ENCODE data around the gene CDC42EP2. TPM values are rescaled to one million over a fixed set of nuclear protein-coding genes. Genes with fewer than 3 reads are reported as not detected.
A peak's percentile ranks its signal among the peaks of the same experiment; 100 is the strongest.

The CDC42EP2 gene
- total RNA-seq, 2 experiments from 2014 or later, result 0.91 to 0.93 TPM

DNA sequence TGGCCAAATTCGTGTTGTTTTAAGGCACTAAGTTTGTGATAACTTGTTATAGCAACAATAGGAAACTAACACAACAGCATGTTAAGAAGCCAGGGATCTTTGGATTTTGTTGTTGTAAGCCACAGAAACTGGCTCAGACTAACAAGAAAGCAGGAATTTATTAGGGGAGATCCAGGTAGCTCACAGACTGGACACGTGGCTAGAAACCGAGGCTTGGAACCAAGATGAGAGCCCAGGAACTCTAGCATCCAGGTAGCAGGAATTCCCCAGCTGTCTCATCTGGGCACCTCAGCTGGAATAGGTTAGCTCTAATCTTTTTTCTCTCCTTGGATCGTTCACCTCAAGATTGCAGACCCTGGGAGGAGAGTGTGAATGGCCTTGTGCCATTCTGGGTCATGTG, 28.0 kb upstream of the CDC42EP2 start:
- POLR2A ChIA-PET, result no interaction called here
- DNase-seq, result no peak

DNA sequence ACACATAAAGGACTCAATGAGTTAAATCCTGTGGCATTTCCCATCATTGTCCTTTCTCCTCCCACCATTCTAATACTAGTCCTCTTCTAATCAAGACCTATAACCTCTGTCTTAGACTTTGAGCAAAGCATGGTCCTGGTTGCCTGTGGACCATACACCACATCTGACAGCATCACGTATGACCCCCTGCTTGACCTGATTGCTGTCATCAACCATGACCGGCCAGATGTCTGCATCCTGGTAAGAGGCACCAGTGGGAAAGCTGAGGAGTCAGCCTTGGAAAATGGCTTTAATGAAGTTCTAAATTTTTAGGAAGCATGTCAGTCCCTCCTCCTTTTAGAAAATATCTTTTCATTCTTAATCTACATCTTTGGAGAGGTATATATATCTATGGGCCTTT, 27.1 kb upstream of the CDC42EP2 start:
- Mint-ChIP-seq H3K27me3 (no peaks in the 10 kb centered on the region), H3K27ac (no peak overlapping the region), H3K4me1 (no peaks in the 10 kb centered on the region), H3K9me3 (ENCODE audit: low read depth) (no peaks in the 10 kb centered on the region), H3K36me3 (ENCODE audit: low read depth) (peaks cover 52% of the 10 kb centered on the region), H3K4me3 (no peak overlapping the region)
- ATAC-seq, result no peak
- no peak for DNase-seq
- POLR2A ChIA-PET, result no interaction called here
- CTCF ChIA-PET, result interaction anchor here (1.4 kb wide), 1 partner anchor 19 kb away, joined by 4 read pairs; no protein-coding TSS in a partner anchor
- intact Hi-C loops (cut with DNase I, micrococcal nuclease), result no loop called here

More for the DNA sequence above, 28.0 kb upstream of the CDC42EP2 start:
- Mint-ChIP-seq H3K9me3 (ENCODE audit: low read depth) (no peaks in the 10 kb centered on the region), H3K4me3 (no peak overlapping the region), H3K27me3 (no peaks in the 10 kb centered on the region), H3K4me1 (no peaks in the 10 kb centered on the region), H3K27ac (no peak overlapping the region), H3K36me3 (ENCODE audit: low read depth) (peaks cover 55% of the 10 kb centered on the region)
- intact Hi-C loops (cut with DNase I, micrococcal nuclease), result no loop called here
- CTCF ChIA-PET, result no interaction called here
- no peak for ATAC-seq

DNA sequence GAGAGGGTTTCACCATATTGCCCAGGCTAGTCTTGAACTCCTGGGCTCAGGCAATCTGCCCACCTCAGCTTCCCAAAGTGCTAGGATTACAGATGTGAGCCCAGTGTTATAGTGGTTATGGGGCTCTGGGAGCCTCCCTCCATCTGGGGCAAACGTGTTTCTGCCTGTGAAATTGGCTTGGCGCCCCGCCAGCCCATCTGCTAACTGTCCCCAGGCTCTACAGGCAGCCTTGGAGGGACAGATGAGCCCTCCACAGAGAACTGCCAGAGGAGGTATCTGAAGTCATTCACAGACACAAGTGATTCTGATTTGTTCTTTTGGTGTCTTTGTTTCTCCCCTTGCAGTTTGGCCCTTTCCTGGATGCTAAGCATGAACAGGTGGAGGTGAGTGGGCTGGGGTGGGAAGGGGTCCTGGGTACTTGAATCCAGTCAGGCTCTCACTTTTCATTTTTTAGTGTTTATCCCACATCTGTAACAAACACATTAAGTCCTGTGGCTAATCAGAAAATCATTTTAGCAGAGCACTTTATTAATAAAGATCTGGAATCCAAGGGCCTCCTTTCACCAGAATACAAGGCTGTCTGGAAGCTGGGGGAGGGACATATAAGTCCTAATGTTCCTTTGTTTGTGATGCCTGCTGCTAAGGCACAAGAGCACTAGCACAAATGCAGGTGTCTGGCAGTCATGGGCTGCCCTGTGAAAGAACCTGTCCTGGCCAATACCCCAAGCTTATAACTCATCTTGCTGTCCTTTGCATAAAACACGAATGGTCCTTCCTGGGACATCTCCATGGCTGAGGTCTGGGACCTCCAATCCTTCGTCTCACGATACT, 25.7 kb upstream of the CDC42EP2 start:
- H3K9me3 Mint-ChIP-seq (ENCODE audit: low read depth), result no peaks in the 10 kb centered on the region
- H3K4me3 Mint-ChIP-seq, result no peak overlapping the region
- H3K4me1 Mint-ChIP-seq, result no peaks in the 10 kb centered on the region
- intact Hi-C loops (cut with DNase I, micrococcal nuclease), result no loop called here
- no peak for DNase-seq
- peaks cover 56% of the 10 kb centered on the region for H3K36me3 Mint-ChIP-seq (ENCODE audit: low read depth)
- ATAC-seq, result no peak
- CTCF ChIA-PET, result interaction anchor here (0.8 to 1.4 kb wide), 6 partner anchors 10 to 45 kb away, joined by 3 to 4 read pairs (median 3); partner anchors contain the start of genes CDC42EP2 and DPF2
- no peaks in the 10 kb centered on the region for H3K27me3 Mint-ChIP-seq
- no peak overlapping the region for H3K27ac Mint-ChIP-seq
- POLR2A ChIA-PET, result interaction anchor here (1.0 kb wide), 1 partner anchor 26 kb away, joined by 3 read pairs; no protein-coding TSS in a partner anchor

DNA sequence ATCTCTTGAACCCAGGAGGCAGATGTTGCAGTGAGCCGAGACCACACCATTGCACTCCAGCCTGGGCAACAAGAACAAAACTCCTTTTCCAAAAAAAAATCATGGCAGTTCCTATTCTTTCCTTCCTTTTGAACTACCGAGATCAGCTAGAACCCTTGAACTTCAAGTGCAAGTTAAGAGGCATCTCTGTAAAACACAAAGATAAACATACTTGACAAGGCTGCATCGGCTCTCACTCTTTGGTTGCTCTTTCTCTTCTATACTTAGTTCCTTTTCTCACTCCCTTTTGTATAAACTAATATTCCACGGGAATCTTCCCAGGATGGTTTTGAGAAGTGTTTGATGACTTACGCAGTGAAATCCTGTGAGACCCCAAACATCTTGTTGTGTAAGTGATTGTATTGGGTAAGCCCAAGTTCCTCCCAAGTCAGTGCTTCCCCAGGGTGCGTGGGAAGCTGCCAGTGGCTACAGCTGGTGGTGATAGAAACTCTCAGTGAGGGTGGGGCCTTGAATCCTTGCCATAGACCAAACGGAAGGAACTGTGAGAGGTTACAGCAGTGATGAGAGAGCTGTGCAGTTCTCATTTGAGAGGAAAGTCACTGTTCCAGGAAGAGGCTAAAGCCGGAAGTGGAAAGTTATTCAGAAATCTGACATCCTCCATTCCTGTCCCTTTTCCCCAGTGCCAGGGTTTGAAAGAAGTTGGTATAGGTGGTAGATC, 24.1 kb upstream of the CDC42EP2 start:
- DNase-seq, result no peak
- POLR2A ChIA-PET, result interaction anchor here (0.6 kb wide), 1 partner anchor 25 kb away, joined by 4 read pairs; no protein-coding TSS in a partner anchor
- Mint-ChIP-seq H3K4me3 (no peak overlapping the region), H3K4me1 (no peaks in the 10 kb centered on the region), H3K36me3 (ENCODE audit: low read depth) (peaks cover 67% of the 10 kb centered on the region), H3K27me3 (no peaks in the 10 kb centered on the region), H3K27ac (peak overlapping the region; percentile 51), H3K9me3 (ENCODE audit: low read depth) (no peaks in the 10 kb centered on the region)
- ATAC-seq, result peak; percentile 55
- intact Hi-C loops (cut with DNase I, micrococcal nuclease), result no loop called here
- CTCF ChIA-PET, result interaction anchor here (0.5 to 1.3 kb wide), 2 partner anchors 18 to 43 kb away, joined by 3 read pairs; partner anchors contain the start of gene DPF2

DNA sequence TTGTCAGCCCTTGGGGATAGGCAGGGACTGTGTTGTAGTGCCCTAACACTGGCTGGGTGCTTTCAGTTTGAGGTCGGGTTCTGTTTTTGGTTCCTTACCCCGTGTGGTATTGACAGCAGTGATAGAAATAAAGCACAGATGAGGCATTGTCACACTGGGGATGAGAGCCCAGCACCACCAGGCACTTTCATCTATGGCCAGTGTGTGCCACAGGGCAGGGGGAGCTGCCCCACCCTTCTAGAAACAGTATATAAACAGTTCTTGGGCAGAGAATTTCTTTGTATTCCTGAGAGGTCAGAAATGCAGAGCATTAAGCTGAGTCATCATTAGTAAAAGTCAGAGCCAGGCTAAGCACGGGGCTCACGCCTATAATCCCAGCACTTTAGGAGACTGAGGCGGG, 23.1 kb upstream of the CDC42EP2 start:
- DNase-seq (no peak), ATAC-seq (no peak)
- Mint-ChIP-seq H3K27ac (no peak overlapping the region), H3K4me1 (no peaks in the 10 kb centered on the region), H3K4me3 (no peak overlapping the region), H3K9me3 (ENCODE audit: low read depth) (no peaks in the 10 kb centered on the region), H3K27me3 (no peaks in the 10 kb centered on the region), H3K36me3 (ENCODE audit: low read depth) (peaks cover 69% of the 10 kb centered on the region)
- POLR2A ChIA-PET, result no interaction called here
- CTCF ChIA-PET, result interaction anchor here (0.6 kb wide), 1 partner anchor 26 kb away, joined by 3 read pairs; no protein-coding TSS in a partner anchor
- intact Hi-C loops (cut with DNase I, micrococcal nuclease), result no loop called here

DNA sequence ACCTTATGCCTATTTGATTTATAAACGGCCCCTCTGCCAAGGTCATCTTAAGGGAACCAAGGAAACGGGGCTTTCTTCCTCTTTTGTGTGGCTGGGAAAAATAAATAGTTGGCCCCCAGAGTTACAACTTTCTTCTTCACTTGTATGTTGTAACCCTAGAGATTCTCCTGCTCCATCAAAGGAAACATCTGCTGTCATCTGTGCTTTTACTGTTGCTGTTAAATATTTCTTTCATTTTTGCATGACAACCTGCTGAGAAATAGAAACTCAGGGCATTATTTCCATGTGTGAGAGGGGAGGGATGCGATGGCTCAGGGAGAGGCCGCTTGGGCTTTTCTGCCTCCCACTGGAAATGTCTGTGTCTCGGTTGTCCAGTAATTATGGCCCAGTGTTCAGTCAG, 21.8 kb upstream of the CDC42EP2 start:
- H3K4me1 Mint-ChIP-seq, result no peaks in the 10 kb centered on the region
- CTCF ChIA-PET, result interaction anchor here (0.6 to 4.5 kb wide), 2 partner anchors 23 to 842 kb away, joined by 3 to 24 read pairs; partner anchors contain the start of gene CDC42EP2

DNA sequence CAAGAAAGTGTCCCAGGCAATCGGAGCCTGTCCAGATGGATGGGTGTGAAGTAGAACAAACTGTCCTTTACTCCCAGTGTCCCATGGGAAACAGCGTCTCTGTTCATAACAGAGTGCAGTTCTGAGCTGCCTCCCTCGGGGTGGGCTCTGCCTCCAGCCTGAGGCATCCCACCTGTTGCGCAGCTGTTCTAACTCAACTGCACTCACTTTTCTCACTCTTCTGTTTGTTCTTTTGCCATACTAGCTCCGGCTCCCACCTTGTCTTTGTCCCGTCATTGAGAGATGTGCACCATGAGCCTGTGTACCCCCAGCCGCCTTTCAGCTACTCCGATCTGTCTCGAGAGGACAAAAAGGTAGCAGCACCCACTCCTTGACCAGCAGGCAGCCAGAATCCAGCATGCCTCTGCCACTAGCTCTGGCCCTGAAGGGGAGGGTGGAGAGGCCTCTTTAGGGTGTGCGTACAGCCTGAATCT, 20.7 kb upstream of the CDC42EP2 start:
- no peak for ATAC-seq
- intact Hi-C loops (cut with DNase I, micrococcal nuclease), result no loop called here
- Mint-ChIP-seq H3K4me3 (no peak overlapping the region), H3K36me3 (ENCODE audit: low read depth) (peaks cover 65% of the 10 kb centered on the region), H3K27me3 (no peaks in the 10 kb centered on the region), H3K9me3 (ENCODE audit: low read depth) (no peaks in the 10 kb centered on the region), H3K27ac (no peak overlapping the region), H3K4me1 (no peaks in the 10 kb centered on the region)
- ChIA-PET POLR2A (no interaction called here), CTCF (interaction anchor here (0.7 to 4.5 kb wide), 3 partner anchors 15 to 158 kb away, joined by 3 to 24 read pairs (median 3); partner anchors contain the start of gene CDC42EP2)
- DNase-seq, result no peak

More for the DNA sequence above, 21.8 kb upstream of the CDC42EP2 start:
- intact Hi-C loops (cut with DNase I, micrococcal nuclease), result no loop called here
- Mint-ChIP-seq H3K4me3 (no peak overlapping the region), H3K27ac (no peak overlapping the region), H3K27me3 (no peaks in the 10 kb centered on the region), H3K9me3 (ENCODE audit: low read depth) (no peaks in the 10 kb centered on the region), H3K36me3 (ENCODE audit: low read depth) (peaks cover 65% of the 10 kb centered on the region)
- DNase-seq (no peak), ATAC-seq (no peak)
- POLR2A ChIA-PET, result interaction anchor here (0.5 kb wide), 1 partner anchor 19 kb away, joined by 5 read pairs; no protein-coding TSS in a partner anchor

DNA sequence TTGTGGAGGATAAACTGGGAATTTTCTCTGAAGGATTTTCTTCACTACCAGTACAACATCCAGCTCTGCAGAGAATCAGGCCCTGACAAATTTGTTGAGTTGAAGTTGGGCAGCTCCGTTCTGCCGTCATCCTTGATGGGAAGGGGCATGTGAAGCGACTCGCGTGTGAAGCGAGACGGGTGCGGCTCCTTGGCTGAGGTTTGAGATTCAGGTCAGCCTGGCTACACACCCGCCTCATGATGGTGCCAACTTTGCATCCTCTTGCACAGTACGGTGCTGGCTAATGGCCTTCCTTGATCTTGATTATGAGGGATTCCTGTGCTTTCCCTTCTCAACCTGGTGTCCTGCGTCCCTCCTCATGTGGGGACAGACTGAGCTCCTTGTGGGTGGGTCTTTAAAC, 19.7 kb upstream of the CDC42EP2 start:
- peaks cover 60% of the 10 kb centered on the region for H3K36me3 Mint-ChIP-seq (ENCODE audit: low read depth)
- H3K4me1 Mint-ChIP-seq, result no peaks in the 10 kb centered on the region
- H3K27ac Mint-ChIP-seq, result no peak overlapping the region
- no peaks in the 10 kb centered on the region for H3K27me3 Mint-ChIP-seq
- intact Hi-C loops (cut with DNase I, micrococcal nuclease), result no loop called here
- no peaks in the 10 kb centered on the region for H3K9me3 Mint-ChIP-seq (ENCODE audit: low read depth)
- no peak overlapping the region for H3K4me3 Mint-ChIP-seq
- no peak for ATAC-seq
- DNase-seq, result no peak
- CTCF ChIA-PET, result interaction anchor here (0.6 to 4.5 kb wide), 5 partner anchors 14 to 257 kb away, joined by 3 to 24 read pairs (median 4); partner anchors contain the start of gene CDC42EP2
- POLR2A ChIA-PET, result no interaction called here

DNA sequence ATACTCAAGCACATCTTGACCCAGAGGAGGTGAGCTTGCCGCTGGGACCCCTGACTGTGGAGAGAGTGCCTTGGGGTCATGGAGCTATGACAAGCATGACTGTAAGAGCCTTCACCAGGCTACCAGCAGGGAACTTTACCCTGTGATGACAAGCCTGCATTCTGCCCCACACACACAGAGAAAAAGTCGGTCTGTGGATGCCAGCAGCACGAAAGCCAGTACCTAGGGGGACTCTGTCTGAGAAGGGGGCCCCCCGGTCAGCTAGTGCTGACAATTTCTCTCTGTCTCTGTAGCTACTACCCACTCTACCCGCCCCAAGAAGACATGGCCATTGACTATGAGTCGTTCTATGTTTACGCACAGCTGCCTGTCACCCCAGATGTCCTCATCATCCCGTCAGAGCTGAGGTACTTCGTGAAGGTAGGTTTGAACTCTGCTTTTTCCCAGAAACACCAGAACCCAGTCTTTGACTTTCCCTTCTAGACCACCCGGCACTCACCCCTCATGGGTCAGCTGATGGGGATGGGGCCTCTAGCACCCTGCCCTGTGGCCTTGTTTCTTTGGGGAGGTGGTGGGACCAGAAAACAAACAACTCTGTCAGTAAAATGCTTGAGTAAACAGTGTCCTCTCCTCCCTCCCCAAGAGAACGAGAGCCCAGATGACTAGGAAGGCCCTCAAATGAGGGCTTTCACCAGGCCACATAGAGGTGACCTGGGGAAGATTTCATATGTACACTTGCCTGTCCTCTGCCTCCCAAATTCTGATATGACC, 18.9 kb upstream of the CDC42EP2 start:
- no peak overlapping the region for H3K27ac Mint-ChIP-seq
- no peaks in the 10 kb centered on the region for H3K9me3 Mint-ChIP-seq (ENCODE audit: low read depth)
- no peaks in the 10 kb centered on the region for H3K27me3 Mint-ChIP-seq
- intact Hi-C loops (cut with DNase I, micrococcal nuclease), result no loop called here
- H3K36me3 Mint-ChIP-seq (ENCODE audit: low read depth), result peaks cover 54% of the 10 kb centered on the region
- ATAC-seq, result no peak
- ChIA-PET POLR2A (no interaction called here), CTCF (interaction anchor here (0.5 to 4.5 kb wide), 6 partner anchors 20 to 256 kb away, joined by 3 to 24 read pairs (median 3); partner anchors contain the start of gene CDC42EP2)
- DNase-seq, result no peak
- H3K4me1 Mint-ChIP-seq, result no peaks in the 10 kb centered on the region
- H3K4me3 Mint-ChIP-seq, result no peak overlapping the region

DNA sequence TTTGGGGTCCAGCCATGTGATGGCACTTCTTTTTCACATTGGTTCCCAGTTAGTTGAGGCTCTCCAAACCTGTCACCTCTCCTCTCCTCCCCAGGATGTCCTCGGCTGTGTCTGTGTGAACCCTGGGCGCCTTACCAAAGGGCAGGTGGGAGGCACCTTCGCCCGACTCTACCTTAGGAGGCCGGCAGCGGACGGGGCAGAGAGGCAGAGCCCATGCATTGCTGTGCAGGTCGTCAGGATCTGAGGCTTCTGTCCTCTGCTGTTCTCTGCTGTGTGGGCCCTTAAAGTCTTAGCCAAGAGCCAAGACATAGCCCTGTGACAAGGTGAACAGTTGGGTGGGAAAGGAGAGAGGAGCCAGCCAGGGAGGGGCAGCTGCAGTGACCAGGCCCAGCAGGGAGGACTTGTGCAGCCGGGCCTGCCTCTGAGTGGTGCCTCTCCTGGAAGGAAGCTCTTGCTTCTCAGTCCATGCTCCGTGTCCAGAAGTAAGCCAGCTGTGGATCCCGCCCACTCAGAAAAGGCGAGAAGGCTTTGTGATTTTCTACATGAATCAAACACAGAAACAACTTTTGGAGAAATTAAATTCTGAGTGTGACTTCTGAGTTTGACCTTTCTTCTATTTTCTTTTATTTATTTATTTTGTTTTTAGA, 17.5 kb upstream of the CDC42EP2 start:
- Mint-ChIP-seq H3K27me3 (no peaks in the 10 kb centered on the region), H3K36me3 (ENCODE audit: low read depth) (peaks cover 44% of the 10 kb centered on the region), H3K4me1 (no peaks in the 10 kb centered on the region), H3K9me3 (ENCODE audit: low read depth) (no peaks in the 10 kb centered on the region), H3K27ac (no peak overlapping the region), H3K4me3 (no peak overlapping the region)
- no peak for ATAC-seq
- no peak for DNase-seq
- POLR2A ChIA-PET, result no interaction called here
- CTCF ChIA-PET, result interaction anchor here (0.9 to 4.5 kb wide), 4 partner anchors 18 to 33 kb away, joined by 3 to 24 read pairs (median 6); partner anchors contain the start of gene CDC42EP2
- intact Hi-C loops (cut with DNase I, micrococcal nuclease), result no loop called here
